MM.1S (cell line): Measurements from ENCODE around the gene KRTAP17-1.

Source experiments
- CTCF ChIP-seq: fragments of 300-600 bp; sonication (generic); IDR thresholded peaks from 2 replicates; pipeline ENCODE4 v1.5.1; 2016; ENCODE audit warnings: antibody characterized with exemption, low read length, mixed read lengths
- EZH2 ChIP-seq: fragments of 300-600 bp; sonication (generic); optimal IDR thresholded peaks from 2 replicates; pipeline ENCODE3; 2017; ENCODE audit warnings: low read depth, mild to moderate bottlenecking, antibody characterized with exemption, low read length, mixed read lengths
- EZH2phosphoT487 ChIP-seq: fragments of 300-600 bp; sonication (generic); IDR thresholded peaks from 2 replicates; pipeline ENCODE4 v1.6.1; 2018; ENCODE audit warnings: antibody characterized with exemption, low read length

- TF ChIP-seq CTCF (no peak), EZH2 (no peak), EZH2phosphoT487 (no peak)
These were observed 12.1 kb upstream of the KRTAP17-1 start for GRCh38 chr17:41327411-41328120.
